ENCODE results near the gene MGME1.
"Not testable (repeated sequence)": the region's sequence is repeated elsewhere in the genome, so short reads cannot be mapped to it uniquely, and the experiment has no call there.

The MGME1 gene

DNA sequence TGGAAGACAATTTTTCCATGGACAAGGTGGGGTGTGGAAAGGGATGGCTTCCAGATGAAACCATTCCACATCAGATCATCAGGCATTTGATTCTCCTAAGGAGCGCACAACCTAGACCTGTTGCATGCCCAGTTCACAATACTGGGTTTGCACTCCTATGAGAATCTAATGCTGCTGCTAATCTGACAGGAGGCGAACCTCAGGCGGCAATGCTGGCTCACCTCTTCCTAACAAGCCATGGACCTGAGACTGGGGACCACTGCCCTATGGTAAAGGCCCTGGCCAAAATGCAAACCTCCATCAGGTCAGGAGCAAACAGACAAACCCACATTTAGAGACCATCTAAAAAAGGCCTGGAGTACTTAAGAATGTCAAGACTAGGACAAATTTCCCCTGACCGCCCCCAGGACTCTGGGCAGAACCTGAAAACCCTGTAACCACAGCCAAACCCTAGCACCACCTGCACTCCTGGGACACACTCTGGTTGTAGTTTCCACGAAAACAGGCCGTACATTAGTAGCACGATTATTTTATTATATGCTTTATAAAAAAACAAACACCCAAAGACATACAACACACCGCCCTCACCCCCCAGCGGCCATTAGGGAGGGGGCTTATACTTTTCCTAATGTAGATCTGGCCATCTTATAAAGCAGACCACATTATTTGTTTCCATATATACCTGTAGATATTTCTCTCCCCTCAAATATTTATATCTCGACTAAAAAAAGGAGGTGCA lies 27.6 kb upstream of the MGME1 start:
- no peak for DNase-seq

DNA sequence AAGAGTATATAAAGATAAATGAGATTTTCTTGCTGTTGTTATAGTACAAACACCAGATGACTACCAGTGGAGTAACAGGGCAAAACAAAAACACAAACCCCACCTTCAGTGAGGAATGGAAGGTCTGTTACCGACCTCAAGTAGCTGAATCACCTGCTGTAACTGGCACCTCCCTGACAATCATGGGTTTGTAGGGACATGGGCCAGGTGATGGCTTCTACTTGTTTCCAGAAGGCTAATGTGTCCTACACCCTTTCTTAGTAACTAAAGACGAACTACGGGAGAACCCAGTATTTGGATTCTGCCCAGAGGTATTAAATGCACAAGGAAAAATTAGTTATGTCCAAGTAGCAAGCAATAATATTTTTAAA lies 27.0 kb upstream of the MGME1 start:
- no peak for DNase-seq

DNA sequence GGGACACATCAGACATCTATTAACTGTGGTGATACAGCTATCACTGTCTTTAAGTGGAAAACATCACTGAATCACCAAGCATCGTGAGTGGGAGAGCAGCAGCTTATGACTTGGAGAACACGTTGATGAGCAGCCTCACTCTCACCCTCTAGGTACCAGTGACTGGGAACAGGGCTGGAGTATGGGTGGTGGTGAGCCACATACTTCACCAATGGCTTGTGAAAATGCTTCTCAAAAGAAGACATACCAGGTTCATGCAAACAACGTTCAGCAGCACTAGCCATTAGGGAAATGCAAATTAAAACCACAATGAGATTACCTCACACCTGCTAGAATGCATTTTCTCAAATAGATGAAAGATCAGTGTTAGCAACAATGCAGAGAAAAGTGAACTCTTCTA lies 25.5 kb upstream of the MGME1 start:
- DNase-seq: no peak

DNA sequence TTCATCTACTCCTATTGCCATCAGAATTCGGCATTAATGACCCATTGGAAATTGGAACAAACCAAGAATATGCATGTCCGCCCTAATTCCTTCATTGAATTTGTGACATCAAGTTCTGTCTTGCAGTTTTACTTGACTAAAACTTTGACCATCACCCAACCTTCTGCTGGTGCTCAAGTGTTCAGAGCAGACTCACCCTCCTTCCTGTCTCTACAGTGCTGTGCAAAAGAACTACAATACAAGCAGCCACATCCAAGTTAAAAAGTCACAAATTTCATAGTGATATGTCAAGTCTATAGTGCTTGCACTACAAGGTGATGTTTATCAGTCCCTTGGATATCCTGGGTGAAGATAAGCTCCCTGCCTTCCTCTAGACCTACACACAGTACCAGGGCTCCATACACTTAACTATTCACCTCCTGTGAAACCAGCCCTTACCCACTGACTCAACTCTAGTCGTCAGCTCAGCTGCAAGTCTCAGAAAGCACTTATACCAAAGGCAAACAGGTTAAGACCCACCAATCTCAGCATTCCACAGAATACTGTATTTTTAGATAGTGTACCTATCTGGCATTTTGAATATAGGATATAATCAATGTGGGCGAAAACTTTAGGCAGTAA lies 23.9 kb upstream of the MGME1 start:
- no peak for DNase-seq

DNA sequence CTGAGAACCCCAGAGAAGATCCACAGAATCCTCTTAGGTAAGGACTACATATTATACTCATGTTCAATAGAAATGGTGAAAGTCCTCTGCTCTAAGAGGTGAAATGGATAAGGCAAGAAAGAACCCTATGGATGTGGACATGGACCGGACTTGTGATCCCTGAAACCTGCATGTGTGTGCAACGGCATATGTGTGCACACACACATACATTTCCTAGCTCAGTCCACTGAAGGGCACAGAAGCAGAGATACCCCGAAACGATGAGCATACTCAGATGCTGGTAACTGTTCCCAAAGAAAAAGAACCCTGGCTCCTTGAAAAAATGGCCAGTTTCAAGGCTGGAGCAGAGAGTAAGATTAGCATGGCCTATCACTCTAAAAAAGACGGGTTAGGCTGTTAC lies 22.8 kb upstream of the MGME1 start:
- DNase-seq: no peak

DNA sequence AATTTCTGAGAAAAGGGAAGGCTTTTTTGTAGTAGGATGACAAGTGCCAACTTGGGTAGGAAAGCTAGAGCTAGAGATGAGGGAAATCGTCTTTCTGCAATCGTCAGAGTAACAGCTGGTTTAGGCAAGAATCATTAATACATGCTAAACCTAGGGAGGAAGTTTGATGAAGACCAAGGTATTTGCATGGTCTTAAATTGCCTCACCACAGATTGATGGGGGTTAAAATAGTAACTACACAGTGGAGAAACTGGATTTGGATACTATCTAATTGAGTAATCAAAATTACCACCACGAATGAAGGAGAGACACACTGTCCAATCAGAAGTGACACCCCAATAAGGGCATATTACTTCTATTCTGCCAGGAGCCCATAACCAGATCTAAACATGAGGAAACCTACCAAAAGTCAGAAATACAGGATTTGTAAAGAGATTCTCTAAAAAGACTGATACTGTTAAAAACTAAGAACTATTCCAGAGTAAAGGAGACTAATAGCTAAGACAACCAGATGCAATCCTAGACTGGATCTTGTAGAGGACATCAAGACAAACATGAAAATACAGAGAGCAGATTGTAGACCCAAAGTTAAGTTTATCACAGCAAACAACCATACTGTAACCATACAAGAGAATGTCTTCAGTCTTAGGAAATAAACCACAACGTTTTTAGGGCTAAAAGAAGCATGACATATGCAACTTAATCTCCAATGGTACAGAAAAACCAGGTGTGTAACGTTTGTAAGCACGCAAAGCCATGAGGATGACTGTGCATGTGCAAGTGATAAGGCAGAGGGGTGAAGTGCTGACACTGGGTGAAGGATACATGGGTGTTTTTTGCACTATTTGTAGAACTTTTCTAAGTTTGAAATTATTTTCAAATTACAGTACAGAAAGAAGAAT lies 22.0 kb upstream of the MGME1 start:
- no peak for DNase-seq

DNA sequence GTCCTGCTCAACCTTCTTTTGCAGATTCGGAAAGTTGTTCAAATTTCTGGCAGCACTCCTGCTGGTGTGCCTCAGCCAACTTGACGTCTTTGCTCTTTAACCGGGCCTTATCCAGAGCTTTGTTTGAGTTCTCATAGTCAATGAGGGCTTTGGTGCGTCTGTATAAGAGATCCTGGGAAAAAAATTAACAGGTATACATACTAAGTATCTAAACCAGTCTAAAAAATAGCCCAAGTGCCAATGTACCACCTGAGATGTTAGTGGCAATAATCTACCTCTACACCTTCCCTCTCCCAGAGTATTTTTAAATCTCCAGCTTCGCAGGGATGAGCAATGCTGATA lies 21.4 kb upstream of the MGME1 start:
- no peak for DNase-seq

DNA sequence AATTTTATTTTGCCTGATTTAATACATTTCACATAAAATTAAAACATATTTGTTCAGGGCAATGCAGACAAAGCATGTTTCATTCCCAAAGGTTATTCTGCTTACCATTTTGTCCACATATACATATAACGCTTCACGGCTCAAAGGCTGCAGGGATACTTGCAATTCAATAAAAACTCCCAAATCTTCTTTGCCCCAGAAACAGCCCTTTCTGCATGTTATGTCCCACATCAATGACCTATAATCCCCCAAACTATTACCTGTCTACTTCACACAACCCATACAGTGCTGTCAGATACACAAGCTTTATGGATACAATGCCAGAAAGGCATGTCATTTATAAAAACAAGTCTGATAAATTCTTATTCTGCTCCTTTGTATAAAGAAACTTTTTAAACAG lies 20.4 kb upstream of the MGME1 start:
- DNase-seq: no peak

DNA sequence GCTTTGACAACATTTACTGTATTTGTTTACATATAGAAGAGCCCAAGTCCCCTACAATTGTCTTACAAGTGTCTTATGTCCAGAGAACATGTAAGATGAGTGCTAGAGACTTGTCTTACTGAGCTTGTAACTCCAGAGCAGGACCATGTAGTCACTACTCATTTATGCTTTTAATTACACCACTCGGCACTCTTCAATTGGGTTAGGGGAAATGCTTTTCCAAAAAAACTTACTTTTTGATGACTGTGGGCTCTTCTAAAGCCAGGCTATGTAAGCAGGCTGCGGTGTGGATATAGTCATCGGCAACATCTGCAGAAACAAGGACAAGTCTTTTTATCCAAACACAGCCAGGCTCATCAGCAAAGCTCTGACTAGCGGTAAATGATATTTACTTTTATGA lies 18.9 kb upstream of the MGME1 start:
- DNase-seq: no peak

DNA sequence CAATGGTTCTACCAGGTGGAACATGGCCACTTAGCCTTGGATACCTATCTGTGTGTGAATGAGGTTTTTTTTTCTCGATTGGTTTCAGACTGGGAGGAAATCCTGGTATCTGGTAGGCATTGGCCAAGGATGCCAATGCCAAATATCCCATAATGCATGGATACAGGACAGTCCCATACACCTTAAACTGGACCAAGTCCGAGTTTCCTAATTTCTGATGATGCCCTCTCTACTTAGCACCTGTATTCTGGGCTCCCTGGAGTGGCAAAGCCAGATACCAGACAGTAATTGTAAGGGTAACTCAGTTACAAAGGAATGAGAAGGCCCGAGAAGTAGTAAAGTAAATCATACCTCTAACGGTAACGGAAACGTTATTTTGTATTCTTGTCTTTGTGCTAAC lies 18.1 kb upstream of the MGME1 start:
- no peak for DNase-seq

DNA sequence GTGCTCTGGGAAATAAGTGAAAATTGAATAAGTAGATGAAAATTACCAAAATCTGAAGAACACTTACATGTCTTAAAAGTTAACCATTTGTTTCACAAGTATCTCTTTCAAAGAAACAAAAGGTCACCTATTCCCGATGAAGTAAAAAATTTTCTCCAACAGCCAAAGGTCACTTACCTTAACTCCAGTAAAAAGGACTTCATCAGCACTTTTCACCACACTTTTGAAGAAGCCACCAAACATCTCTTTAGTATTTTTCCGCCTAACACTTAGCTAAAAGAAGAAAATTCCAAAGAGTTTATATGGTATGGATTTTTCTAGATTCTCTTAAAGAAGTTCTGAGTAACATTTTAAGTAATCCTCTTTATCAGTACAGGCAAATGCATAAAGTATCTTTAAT lies 17.5 kb upstream of the MGME1 start:
- DNase-seq: no peak

DNA sequence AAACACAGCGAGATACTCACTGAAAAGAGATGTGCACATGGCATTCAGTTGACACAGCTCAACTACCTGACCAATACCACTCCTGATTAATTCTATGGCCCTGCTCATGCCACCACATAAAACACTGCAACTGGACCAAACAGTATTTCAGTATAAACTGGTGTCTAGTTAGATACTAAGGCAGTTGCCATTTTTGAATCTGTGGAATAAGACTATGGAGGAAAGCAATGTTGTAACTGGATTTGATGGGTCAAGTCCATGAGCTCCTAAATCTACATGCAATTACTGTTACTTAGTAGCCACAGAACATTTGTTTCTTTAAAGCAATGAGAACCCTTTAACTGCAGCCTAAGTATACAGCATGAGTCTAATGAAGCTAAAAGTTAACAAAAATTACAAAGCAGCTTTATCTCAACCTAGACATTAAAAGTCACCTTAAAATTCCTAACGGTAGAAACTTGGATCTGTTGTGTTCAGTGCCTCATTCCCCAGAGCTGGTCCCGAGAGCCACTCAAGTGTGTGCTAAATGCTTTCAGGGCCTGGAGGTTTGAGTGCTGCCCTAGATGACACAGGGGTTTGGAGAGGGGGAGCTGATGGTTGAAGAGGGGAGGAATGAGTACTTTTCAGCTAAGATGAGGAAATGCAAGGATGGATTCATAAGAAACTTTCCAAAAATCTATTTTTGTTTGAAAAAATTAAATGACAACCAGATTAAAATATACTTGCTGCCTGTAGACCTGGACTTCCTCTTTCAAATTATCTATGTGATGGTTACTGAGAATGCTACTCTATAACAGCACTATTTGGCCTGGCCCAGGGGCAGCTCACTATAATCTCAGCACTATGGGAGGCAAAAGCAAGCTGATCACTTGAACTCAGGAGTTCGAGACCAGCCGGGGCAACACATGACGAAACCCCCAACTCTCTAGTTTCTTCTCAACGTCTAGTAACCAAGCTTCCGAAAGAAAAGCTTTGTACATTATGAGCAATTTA lies 15.8 kb upstream of the MGME1 start:
- DNase-seq: no peak

DNA sequence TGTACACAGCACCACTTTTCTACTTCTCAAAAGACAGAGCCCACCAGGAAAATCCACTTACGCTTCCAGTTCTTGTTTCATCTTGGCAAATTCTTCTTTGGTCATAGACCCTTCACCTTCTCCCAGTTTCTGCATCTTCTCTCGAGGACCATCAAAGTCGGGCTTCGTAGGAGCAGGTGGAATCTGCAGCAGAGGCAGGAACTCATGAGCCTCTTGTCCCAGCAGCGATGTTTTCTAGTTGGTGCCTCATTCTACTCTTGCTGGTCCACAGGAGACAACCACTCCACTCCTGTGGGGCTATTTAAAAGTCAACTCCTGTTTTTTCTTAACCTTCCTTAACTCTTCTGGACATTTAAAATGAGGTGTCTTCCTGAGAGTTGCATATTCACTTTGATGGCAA lies 14.9 kb upstream of the MGME1 start:
- no peak for DNase-seq

DNA sequence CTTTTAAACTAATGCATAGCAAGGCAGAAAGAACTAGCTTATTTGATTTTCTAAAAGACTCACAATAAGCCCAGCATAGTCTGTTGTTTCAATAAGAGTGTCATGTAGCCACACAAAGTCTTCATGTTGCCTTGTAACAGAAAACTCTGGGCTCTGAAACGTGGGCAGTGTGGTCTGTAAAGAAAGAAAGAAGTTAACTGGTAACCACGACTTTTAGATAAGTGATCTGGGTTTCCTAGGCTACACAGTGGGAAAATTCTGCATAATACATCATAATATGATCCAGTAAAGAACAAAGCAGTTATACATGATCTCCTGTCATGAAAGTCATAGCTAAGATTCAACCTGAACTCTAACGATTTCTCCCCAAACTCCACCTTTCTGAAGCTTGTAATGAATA lies 13.5 kb upstream of the MGME1 start:
- no peak for DNase-seq

DNA sequence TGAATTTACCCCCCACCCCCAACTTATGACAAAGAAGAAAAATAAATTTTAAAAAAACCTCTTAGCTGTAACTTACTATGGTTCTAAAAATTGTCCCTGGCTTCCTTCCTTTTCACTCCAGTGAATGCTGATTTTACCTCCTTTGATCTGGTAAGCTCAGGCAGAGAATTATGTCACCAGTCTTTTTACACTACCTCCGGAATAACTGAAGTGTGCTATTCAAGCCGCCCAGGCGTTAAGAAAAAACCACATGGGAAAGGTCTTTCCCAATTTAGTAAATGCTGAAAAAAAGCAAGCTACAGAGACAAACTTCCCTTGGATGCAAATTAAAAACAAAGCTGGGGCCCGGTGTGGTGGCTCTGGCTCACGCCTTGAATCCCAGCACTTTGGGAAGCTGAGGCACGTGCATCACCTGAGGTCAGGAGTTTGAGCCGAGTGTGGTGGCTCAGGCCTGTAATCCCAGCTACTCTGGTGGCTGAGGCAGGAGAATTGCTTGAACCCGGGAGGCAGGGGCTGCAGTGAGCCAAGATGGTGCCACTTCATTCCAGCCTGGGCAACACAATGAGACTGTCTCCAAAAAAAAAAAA lies 12.6 kb upstream of the MGME1 start:
- DNase-seq: no peak

DNA sequence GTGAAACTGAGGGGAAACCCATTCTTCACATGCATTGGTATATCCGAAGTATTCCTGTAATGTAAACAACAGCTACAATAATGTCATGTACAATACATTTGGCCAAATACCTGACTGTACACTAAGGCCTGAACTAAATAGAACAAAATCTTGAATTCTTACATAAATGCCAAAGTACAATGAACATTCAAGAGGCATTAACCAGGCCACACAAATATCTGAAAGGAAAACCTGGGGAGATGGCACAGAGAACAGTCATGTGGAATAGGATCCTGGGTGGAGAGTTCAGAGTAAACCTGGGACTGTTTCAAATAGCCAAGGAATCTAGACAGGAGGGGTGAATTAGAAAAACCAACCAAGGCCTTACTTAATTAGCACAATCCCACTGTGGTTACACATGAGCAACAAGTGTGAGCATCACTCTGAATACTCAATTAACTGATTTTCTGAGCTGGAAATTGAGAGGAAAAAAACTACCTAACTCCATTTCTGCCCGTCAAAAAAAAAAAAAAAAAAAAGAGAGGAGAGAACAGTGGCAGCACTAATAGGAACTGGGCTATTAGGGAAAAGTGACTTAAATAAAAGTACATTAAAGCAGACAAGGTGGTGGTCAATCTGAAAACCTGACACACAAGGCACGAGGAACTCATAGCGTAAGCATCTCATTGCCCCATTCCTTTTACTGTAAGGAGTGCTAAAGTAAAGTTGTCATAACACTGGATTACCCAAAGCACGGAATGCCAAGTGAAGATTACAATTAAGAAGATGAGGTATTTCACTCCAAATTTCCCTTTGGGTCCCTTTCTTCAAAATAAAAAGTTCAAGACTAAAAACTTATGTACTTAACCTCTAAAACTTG lies 11.1 kb upstream of the MGME1 start:
- DNase-seq: no peak

DNA sequence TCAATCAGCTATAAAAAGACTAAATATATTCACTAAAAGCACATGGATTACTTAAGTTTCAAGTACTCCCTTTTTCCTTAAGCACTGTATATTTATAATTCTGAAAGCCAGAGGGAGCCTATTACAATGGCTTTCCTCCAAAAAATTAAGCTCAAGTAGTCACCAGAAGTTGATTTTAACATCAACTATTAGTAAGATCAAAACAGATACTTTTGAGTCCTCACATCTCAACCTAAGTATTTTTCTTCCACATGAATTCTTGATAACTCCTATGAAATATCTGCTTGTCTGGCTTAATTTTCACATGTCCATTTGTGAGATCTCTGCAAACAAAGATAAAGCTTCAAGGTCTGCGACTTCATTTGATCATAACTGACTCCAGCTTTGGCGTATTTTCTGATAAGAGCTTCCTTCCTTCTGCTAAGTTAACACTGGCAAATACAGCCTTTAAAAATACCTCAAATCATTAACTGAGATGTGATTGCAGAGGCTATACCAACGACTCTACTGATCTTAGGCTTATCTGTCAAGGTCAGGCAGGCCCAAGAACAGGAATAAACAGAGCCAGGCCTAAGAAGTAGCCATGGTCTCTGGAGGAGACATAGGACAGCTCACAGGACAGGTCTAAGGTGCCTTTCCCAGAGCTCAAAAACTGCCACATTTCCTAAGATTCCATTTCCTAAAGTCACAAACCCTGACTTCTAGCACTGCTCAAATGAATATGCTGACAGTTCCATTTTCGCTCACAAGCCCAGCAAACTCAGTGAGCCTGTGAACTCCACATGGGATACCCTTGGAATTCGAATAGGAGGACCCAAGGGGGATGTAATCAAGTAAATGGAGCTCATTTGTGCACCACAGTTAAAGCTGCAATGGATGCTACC lies 10.2 kb upstream of the MGME1 start:
- DNase-seq: no peak

DNA sequence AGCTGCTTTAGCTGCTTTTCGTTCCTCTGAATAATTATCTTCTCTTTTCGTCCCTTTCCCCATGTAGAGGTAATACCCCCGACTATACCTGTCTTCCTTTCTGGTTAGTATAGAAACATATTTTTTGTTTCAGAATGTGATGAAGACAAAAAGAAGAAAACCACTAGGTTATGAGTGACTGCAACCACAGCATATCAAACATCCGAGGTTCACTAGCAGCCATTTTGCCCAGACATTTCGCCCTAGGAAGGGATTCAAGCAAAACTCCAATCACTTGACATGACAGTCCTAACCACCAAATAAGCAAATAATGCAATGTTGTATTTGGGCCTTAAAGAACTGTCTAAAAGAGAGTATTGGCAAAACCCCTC lies 9.6 kb upstream of the MGME1 start:
- no peak for DNase-seq

DNA sequence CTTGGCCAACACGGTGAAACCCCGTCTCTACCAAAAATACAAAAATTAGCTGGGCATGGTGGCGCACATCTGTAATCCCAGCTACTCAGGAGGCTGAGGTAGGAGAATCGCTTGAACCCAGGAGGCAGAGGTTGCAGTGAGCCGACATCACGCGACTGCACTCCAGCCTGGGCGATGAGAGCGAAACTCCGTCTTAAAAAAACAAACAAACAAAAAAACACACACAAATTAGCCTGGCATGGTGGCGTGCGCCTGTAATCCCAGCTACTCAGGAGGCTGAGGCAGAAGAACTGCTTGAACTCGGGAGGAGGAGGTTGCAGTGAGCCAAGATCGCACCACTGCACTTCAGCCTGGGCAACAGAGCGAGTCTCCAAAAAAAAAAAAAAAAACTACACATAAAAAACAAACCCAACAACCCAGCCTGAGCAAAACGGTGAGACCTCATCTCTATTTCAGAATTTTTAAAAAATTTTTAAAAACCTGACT lies 8.4 kb upstream of the MGME1 start:
- not testable (repeated sequence) for DNase-seq
